GM19099 (cell line): ENCODE data around the gene DENND5B.

Source experiments
- POLR2A ChIP-seq: IDR thresholded peaks from 3 replicates; pipeline ENCODE4 v1.6.1; 2011; ENCODE audit warnings: low read depth; ENCODE audit not compliant: insufficient read length; ENCODE audit errors: extremely low read depth

Gene DENND5B

DNA sequence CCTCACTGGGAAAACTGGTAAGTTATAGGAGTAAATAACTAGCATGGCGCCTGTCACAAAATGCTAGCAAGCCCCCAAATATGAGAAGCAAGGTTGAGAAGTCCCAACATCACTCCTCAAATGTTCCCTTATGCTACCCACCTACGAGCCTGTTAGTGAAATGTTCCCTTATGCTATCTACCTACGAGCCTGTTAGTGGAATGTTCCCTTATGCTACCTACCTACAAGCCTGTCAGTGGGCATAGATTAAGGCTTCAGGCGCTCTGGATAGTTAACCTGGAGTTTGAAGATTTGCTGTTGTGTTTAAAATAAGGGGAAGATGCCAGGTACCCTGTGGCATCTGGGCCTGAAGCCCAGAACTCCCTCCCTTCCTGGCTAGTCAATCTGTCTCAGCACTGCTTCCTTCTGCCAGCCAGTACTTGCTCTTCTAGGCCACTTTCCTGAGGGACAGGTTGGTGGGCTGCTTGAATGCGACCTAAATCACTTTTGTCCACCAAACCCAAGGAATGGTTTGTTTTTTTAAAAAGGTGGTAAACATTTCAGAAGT lies 197.9 kb downstream of the DENND5B start:
- TF ChIP-seq POLR2A: no peak

DNA sequence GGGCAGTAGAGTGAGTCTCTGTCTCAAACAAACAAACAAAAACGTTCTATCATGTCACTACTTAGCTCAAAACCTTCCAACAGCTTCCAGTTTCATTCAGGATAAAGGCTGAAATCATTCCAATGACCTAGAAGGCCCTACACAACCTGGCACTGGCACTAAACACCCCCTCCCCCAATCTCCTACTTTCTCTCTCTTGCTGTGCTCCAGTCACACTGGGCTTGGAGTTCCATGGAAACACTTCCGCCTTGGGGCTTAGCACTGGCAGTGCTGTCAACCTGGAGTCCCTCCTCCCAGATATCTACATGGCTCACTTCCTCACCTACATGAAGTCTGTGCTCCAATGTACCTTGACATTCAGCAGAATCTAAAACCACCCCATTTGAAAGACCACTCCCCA lies 199.9 kb downstream of the DENND5B start:
- no peak for TF ChIP-seq POLR2A

DNA sequence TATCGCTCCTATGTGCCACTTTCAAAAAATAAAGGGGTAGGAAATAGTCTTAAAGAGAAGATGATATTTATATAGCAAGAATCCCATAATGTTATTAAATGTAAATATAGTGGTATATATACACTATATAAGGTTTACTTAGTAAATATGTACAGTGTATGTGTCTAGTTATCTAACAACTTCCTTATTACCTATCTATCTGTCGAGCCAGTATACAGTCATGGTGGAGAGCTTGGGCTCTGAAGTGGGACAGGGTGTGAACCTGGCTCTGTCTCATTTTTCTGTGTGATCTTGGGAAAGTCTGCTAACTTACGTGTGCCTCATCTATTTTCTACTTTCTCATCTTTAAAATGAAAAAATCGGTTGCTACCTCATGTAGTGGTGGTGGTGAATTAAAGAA lies 202.2 kb downstream of the DENND5B start:
- no peak for TF ChIP-seq POLR2A

DNA sequence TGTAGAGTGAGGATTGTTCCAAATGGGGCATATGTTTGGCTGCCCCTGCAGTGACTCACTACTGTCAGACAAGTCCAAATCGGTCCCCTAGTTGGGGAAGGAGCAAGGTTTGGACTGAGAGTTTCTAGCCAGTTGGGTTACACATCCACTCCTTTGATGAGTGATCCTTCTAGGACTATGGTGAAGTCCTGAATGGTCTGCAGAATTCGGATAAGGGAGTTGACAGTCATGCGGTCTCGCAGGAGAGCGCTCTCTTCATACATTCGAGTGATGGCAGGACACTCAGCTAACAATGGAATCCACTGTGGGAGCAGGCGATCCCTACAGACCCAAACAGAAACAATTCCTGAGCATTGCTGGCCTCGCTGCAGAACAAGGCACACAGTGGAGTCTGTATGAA lies 203.5 kb downstream of the DENND5B start:
- TF ChIP-seq POLR2A: no peak

DNA sequence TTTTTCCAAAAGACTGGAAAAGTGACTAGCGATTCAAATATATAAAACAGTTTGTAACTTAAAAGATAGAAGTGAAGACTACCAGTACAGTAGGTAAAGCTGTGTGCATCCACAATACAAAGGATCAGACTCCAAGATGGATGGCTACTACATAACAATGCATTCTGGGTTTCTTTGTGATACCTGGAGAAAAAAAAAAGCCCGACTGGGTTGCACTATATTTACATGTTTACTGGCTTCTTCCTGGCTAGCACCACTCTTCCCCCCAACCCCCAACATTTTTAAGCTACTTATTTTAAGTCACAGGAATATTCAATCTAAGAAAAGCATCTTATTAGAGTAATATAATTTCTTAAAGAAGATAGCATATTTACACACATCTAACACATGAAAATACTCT lies 203.9 kb downstream of the DENND5B start:
- TF ChIP-seq POLR2A: no peak

DNA sequence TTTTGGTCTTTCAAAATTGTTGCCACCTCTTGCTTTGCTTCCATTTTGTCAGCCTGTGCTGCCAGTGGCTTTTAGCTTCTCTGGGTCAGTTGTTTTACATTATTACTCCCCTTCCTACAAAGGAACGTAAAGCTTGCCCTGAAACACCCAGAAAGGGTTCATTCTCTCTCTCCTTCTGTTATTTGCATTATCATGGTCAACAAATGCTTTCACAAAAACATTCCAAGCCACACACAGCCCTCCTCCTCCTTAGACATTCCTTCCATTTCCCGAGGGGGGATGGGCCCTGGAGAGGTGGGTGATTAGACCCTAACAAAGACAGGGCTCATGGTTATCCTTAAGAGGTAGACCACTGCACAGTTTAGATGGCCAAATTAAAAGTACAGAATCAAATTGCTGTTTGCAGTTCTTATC lies 204.6 kb downstream of the DENND5B start:
- no peak for TF ChIP-seq POLR2A

DNA sequence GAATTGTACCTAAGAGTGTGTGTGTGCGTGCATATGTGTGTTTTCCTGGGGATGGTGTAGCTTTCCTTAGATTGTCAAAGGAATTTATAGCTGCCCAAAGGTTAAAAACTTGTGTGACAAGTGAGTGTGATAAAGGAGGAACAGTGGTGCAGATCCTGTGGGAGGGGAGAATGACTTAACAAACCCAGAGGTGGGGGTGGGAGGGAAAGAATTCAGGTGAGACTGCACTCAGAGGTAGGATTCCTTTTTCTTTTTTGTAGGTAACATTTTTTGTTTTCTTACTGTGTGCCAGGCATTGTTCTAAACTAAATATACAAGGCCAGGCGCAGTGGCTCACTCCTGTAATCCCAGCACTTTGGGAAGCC lies 219.7 kb downstream of the DENND5B start:
- no peak for TF ChIP-seq POLR2A

DNA sequence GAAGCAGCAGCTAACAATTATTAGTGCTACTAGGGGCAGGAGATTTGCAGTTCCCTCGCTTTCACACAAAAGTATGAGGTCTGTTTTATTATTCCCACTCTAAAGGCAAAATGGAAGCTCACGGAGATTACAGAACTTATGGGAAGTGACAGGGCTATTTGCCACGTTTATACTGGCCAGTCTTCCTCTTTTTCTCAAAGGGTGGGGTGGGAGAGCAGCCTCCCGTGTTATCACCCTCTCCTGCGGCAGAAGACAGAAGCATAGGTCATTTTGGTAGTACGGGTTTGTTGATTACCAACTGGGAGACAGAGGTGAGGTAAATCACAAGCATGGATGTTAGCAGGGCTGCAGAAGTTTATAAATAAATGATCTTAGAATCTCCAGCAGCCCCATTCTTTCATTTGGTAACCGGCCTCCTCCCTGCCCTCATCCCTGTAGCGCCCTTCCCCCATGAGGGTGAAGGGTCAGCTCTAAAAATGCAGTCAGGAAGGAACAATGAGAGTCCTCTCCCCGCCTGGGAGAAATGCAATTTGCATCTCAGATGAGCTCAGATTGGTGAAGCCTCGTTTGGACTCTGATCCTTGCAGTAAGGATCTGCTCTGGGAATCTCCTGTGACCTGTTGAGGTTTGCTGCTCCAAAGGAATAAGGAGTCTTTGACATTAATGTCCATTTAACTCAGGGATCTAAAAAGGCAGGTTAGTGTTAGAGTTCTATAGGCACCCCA lies 220.2 kb downstream of the DENND5B start:
- TF ChIP-seq POLR2A: no peak

DNA sequence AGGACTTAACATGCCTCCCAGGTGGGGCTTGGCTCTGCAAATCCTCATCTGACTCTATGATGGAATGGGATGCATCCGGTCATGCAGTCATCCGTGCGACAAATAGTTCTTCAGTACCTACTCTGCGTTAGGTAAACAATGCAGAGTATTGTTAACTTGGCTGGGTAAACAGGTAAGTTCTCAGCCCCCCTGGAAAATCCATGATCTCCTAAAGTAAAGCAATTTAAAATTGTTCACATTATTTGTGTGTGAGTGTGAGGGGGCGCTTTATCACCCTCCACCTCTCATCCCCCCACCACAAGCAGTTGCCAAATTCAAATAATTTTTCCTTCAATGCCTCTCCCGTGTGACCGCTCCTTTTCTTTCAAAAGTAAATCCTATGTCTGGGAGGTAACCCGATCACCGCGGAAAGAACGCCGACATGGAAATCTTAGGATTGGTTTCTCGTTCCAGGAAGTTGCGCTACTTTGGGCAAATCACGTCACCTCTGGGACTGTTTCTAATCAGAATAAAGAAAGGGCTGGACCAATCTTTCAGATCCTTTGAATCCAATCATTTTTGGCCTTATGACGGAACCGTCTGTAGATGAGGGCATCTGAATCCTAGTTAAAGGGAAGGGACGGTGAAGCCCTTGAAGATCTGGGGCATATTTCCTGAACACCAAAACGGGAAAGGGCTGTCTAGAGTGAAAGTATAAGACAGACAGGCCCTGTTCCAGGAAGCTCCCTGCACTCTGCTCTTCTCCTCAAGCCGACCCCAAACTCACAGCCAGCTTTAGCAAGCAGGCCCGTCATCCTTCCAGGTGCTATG lies 221.0 kb downstream of the DENND5B start:
- no peak for TF ChIP-seq POLR2A

DNA sequence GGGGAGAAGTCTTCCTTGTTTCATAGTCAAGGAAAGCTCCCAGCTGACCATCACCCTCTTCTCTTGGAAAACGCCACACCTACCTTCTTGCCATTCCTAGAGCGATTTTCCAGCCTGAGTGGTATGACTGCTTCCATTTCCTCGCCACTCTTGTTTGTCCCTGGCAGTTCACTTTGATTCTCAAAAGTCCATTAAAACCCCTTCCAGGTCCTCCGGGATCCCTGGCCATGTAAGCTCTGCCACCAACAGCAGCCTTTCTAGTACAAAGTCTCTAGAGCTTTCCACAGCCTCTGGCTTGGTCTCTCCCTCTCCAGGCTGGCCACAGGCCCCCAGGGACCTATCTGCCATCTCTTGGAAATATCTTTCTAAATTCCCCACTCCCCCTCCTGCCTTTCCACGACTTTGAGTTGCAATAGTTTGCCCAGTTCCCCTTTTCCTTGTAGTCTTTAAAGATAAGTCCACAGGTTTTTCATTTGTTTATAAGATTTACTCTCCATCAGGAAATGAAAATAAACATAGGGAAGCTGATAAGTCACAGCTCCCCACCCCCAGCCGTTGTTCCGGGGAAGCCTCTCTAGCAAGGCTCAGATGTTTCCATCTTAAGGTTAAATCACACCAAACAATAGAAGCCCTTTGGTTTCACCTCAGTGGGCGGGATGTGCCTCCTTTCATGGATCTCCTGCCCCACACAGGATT lies 222.1 kb downstream of the DENND5B start:
- no peak for TF ChIP-seq POLR2A

DNA sequence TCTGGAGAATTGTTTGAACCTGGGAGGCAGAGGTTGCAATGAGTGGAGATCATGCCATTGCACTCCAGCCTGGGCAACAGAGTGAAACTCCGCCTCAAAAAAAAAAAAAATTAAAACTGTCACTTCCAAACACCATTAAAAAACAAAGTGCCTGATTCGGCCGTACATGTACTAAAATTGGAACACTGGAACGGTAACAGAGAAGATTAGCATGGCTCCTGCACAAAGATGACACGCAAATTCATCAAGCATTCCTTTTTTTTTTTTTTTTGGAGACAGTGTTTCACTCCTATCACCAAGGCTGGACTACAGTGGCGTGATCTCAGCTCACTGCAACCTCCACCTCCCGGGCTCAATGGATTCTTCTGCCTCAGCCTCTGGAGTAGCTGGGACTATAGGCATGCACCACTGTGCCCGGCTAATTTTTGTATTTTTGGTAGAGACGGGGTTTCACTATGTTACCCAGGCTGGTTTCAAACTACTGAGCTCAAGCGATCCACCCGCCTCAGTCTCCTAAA lies 224.8 kb downstream of the DENND5B start:
- TF ChIP-seq POLR2A: no peak

DNA sequence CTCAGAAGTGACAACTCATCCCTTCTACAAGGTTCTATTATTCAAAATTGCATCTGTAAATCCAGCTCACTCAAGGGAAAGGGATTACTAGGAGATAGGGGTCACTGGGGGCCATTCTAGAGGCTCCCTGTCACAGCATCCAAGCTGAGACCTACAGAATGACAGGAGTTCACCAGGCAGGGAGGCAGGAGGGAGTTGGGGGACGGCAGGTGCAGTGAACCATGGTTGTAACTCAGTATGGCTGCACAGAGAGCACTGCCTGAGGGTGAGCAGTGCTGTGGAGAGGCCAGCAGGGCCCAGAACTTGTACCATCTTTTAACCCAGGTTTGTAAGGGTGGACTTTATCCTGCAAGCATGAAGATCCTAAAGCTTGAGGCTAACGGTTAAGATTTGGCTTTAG lies 227.1 kb downstream of the DENND5B start:
- TF ChIP-seq POLR2A: no peak

DNA sequence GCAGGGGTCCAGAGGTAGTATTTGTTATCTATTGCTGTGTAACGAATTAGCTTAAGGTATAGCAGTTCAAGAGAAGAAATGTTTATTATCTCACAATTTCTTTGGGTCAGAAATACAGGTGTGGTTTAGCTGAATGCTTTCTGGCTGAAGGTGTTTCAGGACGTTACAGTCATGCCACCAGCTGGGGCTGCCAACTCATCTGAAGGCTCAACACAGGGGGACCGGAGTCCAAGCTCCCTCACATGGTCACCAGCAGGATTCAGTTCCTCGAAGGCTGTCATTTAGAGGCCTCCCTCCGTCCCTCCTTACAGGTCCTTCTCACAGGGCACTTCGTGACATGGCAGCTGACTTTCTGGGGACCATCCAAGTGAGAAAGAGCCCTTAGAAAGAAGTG lies 227.5 kb downstream of the DENND5B start:
- no peak for TF ChIP-seq POLR2A

DNA sequence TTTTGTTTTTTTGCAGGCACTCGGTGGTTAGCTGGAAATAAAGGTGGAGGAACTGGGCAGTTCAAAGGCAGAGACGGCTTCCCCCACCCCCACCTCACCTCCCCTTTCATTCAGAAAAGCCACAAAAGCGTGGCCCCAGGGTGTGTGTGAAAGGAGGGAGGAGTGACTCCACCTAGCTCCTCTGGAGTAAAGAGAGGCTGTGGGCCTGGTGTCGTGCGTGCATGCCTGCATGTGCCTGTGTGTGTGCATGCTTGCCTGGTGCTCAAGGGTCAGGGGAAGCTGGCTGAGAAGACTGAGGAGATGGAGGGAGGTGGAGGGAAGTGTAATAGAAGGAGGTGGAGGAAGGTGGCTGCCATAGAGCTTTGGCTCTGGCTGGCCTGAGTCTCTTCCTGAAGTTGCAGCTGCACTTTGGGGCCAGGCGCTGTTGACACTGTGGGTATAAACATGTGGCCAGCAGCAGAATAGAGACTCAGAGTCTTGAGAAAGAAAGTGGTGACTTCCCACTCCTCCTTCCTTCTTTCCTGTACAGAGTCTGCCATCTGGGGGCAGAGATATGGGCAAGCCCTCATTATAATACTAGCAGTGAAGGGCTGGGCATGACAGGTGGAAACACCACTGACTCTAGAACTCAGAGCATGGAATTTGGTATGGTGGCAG lies 228.0 kb downstream of the DENND5B start:
- no peak for TF ChIP-seq POLR2A
